Measurements from ENCODE around the gene TOMT.

The TOMT gene

DNA sequence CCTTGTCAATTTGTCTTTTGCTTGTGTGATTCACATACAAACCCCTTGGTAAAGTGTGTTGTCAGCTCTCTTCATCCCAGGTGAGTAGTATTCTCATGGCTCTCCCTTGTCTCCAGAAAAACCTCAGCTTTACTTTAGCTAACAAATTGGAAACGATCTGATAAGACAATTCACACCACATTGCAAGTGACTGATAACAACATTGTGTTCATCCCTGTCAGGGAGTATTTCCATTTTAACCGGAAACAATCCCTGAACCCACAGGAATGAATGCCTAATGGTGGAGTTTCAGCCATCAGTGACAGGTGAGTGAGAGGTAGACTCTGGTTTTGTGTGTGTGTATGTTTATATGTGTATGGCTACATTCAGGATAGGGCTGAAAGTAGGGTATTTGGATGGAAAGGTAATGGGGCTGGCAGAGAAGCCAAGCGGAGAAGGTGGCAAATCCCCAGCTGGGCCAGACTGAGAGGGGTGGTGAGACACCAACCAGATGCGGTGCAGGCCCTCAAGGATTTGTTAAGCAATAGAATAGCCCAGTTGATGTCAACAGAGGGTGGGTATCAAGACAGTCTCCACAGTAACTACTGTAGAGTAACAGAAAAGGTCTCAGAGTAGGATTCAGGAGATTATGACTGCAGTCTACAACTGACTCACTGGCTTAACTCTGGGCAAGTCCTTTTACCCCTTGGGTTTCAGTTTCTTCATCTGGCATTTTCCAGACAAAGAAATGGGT, 17.5 kb upstream of the TOMT start:
- no peak for DNase-seq

DNA sequence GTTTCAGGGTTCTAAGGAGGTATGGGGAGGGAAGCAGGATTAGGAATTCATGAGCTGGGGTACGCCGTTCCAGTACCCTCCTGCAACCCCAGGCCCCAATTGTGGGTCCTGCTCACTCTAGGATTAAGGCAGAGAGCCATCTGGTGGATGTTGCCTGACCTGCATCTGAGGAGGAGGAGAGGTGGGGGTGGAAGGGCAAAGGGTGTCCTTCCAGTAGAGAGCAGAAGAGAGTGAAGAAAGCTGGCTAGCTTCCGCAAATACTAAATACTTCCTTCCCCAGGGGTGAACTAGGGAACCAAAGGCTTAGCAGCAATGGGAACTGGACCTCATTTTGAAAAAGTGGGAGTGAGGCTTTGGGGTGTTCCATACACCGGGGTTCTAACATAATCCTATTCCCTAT, 14.4 kb upstream of the TOMT start:
- peak; percentile 67 for DNase-seq

DNA sequence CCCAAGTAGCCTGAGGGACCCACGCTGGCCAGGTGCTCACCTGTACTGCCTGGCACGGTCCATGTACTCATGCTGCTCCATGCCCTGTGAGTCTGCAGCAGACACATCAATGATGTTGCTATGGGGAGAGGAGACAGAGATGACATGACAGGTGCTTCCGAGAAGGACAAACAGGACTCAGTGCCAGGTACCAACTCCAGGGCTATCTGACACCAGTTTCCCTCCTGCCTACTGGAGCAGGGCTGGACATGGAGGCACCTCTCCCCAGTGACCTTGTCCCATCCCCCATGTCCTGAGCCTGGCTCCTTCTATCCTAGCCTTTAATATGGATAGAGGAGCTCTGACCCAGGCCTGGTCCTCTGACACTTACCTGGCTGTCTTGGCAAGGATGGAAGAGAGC, 7.0 kb upstream of the TOMT start:
- no peak for DNase-seq

DNA sequence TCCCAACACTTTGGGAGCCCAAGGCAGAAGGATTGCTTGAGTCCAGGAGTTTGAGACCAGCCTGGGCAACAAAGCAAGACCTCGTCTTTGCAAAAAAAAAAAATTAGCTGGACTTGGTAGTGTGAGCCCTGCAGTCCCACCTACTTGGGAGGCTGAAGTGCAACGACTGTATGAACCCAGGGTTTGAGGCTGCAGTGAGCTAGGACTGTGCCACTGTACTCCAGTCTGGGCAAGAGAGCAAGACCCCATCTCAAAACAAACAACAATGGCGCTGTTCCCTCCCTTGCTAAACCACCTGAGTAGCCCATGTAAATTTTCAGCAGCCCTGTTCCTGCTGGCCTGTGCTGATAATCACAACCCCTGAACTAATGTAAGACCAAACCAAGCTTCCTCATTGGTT, 5.7 kb upstream of the TOMT start:
- DNase-seq: no peak

DNA sequence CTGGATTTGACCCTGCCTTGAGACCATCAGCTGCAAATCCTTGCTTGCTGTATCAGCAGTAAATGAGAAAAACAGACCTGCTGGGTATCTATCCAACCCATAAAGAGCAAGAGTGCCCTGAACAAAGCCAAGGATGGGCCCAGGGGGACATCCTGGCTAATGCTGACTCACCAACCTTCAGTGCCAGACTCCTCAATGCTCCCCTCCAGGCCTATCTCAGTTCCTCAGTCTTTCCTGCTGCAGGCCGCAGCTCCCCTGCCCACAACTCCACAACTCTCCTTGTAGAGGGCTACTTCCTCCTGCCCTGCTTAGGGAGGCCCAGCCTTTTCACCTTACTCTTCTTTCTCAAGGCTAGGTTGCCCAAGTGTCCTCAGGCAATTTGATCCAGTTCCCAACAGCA, 5.3 kb upstream of the TOMT start:
- DNase-seq: no peak

DNA sequence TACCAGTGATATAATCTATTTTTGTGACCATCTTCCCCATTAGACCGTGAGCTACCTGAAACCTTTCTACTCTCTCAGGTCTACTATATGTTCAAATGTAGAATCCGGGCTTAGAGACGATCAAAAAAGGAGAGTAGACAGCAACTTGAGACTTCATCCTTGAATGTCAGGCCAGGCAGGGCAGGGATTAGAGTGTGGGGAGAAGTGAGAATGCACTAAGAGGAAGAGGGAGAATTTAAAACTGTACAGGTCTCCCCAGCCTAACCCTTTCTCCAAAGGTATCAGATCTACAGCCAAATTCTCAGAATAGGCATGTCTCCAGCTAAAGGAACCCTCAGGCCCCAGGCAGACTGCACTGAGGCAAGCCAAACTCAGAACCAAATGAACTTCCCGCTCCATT, 3.6 kb upstream of the TOMT start:
- DNase-seq: no peak

DNA sequence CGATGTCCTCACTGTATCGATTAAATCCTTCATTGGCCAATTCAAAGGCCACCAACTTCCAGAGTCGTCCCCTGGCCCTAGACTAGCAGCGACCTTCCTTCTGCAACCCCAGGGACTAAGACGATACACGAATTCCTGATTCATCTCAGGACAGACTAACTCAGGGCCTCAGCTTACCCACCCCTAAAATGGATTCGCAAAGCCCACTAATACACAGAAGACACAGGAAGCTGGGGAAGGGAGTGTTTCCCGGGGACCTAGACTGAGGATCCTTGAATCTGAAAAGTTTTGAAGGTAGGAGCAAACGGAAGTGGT, 3.1 kb upstream of the TOMT start:
- no peak for DNase-seq

DNA sequence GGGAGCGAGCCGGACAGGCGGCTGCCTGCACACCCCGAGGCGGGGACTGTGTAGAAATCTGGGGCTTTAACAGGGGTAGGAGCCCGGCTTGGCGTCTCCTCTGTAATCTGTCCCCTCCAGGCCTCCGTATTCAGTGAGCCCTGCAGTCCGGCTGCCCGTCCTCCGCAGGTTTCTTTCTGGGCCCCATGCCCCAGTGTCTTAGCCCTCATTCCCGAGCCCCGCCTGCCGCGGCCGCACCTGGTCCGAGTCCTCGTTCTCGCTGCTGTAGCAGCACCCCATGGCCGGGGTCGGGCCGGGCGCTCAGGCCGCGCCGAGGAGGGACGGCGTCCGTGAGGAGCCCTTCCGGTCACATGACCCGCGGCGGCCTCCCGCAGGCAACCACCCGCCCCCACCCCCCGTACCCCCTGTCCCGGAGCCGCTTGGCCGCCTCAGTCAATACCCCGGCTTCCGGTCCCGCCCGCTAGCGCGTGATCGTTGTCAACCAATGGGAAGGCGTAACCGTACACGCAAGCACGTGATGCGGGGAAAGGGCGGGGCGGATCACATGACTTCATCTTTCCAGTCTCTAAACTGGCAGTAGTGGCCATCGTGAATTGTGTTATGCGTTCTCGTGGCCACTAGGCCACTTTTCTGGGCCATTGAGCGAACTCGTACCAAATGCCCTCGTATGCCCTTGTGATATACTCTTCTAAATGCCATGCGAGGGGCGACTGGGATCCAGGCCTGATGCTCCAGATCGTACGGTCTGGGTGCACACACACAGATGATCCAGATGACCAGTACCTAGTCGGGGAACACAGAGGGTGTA, 2.6 kb upstream of the TOMT start, which contains the start of gene LAMTOR1:
Gene LAMTOR1 (minus strand): TSS at position 352 of the 808 bp plus-strand sequence. CDS start 73 bp downstream, at position 279.
- DNase-seq: peak; percentile 97

DNA sequence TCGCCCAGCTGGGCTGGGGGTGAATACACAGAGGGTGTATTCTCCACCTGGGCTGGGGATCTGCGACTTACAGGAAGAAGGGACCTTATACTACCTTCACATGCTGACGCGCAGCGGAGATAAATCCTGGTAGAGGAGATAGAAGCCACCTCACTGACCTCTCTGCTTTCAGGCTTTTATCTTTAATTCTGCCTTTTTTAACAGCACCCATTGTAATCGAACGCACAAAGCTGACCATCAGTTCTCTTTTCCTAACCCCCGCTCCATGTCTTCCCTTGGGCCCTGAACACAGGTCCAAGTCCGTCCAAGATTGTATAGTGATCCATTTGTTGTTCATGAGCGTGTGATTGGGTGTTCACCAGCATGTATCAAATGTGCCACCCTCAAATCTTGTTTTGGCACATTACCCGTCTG, 2.0 kb upstream of the TOMT start:
- no peak for DNase-seq

DNA sequence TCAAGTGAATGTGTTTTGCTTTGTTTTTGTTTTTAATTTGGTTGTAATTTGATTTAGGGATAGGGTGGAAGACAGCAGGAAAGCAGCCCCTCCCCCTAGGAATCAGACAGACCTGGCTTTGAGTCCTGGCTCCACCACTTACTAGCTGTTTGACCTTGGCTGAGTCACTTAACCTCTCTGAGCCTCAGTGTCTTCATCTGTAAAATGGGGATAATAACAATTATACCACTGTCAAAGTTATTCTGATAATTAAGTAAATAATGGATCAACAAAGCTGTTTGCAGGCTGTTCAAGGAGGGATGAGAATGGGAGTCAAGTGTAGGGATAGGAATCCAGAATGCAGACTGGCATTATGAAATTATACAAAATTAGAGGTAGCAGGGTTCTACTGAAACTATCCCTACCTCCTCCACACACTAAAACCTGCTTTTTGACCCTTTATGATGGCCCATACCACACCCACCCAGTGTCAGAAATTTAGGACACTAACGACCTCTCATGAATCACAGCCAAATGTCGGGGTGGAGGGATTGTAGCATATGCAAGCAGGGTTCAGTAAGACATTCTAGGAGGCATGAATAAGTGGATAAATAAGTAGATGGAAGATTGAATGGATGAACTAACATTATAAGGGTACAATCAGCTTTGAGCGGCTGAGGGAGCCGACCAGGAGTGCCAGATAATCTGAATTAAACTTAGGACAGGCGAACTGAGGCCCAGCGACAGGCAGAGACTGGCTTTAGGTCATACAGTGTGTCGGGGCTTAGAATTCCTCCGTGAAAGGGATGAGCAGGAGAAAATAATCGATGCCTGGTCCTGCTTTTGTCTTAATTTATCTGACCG, 5.8 kb downstream of the TOMT start:
- DNase-seq: no peak

DNA sequence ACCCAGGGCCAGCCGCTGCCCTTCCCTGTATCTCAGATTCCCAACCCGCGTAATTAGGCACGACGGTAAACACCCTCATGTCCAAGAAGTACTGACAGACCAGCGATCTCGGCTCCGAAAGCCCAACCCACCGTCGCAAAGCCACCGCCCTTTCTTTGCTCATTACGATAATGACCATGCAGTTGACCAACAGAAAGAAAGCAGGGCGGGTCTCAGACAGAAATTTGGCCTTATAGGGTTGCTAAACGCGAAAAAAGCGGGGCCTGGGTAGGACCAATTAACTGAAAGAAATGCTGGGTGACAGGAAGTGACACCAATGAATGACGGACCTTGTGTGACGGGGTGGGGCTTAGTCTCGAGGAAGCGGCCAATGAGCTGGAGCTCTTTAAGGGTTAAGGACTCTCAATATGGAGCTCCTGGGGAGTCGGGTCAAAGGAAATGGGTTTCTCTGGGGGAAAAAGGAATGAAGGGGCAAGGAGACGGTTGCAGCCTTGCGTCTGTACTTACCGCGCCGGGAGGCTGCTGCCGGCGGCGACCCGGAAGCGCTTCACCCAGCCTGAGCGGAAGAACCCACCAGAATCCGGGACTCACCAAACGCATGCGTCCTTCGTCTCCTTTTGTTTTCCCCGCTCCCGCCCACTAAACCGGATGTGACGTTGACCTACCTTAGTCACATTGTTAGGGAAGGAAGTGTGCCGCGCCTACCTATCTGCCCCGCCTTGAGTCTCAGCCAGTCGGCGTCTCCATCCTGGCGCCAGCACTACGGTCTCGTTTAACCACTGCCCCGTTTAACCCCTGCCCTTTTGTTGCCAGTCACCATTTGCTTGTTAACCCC, 6.6 kb downstream of the TOMT start, which contains the start of gene ANAPC15:
Gene ANAPC15 (minus strand): TSS at position 553 of the 835 bp plus-strand sequence. CDS start 1,419 bp downstream, outside the sequence.
- peak; percentile 100 for DNase-seq

DNA sequence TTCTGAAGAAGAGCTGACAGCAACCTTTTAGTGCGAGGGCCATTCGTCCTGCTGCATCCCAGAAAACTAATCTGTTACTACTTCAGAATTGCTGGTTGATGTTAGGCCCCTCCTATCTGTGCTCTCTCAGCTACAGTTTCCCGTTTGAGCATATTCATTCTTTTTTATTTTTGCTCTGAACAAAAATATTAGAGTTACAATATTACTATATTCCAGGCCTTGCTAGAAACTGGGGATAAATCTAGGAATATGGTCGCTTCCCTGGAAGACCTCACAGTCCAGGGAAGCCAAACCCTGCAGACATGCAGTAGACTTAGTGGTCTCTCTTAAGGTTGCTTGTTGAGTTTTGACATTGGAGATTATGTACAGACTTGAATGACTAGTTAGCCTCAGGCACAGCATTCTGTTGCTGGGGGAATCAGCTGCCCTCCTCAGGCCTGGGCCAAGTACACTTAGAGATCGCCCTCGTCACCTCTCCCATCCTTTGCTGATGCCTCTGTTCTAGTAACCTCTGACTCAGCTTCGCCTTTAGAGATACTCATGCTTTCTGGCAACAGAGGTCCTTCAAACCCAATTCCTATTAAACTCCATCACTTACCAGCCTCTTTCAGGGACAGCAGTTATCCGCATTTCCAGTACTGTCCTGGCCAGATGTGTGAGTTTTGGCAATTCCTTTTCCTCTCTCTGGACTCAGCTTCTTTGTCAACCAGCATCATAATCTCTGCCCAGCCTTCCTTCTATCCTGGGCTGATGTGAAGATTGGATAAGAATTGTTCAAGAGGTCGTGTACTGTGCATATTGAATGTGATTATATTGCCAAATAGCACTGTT, 7.5 kb downstream of the TOMT start:
- DNase-seq: no peak

DNA sequence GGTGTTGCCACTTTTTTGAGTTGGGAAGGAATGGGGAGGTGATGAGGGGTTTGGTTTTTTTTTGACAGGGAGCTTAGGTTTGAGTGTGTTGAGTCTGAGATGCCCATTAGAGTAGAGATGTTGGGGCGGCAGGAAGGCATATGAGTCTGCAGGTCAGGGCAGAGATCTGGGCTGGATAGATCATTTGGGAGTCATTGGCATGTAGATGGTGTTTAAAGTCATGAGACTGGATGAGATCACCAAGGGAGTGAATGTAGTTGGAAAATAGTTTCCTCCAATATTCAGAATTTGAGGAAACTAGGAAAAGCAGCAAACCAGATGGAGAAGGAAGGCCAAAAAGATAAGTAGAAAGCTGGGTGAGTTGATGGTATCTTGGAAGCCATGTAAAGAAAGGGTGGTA, 8.8 kb downstream of the TOMT start:
- no peak for DNase-seq

DNA sequence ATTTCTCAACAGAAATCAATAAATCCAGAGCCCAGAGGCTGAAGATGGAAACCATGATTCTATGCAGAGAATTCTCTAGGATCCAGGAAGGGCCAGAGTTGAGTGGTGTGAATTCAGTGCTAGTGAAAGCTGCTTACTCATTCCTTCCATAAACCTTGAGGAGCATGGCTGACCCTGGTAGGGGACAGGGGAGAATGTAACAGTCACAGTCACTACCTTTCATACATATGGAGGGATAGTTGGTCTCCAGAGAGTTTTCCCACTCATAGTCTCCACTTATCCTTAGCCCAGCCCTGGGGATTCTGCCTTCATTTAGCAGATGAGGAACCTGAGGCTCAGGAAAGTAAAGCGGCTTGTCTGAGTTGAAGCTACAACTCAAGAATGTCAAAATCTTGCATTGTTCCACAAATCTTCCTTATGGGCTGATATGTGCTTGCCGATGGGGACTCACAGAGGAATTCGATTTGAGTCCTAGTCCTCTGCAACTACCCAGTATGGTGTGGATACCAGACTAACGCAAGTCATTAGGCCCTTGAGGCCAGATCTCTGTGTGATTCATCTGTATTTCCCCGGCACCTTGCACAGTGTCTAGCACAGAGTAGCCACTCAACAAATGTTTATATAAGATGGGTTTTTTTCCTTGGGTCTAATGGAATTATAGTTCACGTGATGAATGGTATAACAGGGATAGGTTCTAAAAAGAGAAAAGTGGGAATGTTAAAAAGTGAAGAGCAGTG, 10.5 kb downstream of the TOMT start:
- DNase-seq: no peak

DNA sequence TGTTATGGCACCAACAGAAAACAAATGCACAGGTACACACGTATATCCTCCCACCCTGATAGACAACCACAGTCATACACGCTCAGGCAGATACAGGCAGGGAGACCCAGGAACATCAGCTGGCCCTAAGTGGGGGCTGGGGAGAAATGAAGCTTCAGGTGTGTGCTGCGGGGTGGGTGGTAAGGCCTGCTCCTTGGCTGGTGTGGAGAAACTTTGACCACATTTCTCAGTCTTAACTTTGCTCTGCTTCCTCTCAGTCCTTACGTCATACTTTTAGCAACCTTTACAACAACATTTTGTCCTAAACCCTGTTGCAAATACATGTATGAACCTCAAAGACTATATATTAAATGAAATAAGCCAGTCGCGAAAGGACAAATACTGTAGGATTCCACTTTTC, 13.5 kb downstream of the TOMT start:
- no peak for DNase-seq

DNA sequence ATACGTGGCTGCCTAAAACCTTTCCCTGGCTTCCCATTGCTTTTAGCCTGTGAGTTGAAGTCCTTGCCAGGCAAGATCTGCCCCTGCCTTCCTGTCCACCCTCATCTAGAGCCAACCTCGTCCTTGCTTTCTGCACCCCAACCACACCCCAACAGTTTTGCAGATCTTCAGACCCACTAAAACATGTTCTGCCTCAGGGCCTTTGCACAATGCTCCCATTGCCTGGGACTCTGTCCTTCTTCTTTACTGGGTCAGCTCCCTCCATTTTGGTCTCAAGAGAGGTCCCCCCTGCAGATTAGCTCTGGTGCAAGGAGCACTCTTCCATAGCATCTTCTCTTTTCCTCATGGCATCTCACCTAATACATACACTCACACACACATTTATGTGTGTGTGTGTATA, 15.2 kb downstream of the TOMT start:
- no peak for DNase-seq

DNA sequence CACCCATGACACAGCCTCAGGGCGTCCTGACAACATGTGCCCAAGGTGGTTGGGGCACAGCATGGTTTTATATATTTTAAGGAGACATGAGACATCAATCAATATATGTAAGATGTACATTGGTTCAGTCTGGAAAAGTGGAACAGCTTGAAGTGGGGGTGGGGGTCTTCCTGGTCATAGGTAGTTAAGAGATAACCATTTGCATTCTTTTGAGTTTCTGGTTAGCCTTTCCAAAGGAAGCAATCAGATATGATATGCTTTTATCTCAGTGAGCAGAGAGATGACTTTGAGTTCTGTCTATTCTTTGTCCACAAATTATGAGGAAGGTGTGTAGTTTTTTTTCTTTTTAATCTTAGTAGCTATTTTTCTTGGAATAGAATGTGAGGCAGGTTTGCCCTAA, 16.9 kb downstream of the TOMT start:
- DNase-seq: no peak

DNA sequence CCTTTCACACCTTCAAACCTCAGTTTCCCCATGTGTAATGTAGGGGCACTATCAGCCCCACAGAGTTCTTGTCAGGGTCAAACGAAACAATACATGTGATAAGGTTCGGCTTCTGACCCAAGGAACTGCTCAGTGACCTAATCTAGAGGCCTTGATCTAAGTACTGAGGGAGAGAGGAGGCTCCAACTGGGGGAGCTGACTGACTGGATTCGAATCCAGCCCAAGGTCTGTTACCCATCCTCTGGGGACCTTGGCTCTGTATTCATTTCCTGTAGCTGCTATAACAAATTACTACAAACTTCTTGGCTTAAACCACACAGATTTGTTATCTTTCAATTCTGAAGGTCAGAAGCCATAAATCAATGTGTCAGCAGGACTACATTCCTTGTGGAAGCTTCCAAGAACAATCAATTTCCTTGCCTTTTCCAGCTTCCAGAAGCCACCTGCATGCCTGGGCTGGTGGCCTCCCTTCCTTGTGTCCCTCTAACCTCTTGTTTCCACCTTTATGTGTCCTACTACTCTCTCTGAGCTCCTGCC, 17.5 kb downstream of the TOMT start:
- DNase-seq: no peak

DNA sequence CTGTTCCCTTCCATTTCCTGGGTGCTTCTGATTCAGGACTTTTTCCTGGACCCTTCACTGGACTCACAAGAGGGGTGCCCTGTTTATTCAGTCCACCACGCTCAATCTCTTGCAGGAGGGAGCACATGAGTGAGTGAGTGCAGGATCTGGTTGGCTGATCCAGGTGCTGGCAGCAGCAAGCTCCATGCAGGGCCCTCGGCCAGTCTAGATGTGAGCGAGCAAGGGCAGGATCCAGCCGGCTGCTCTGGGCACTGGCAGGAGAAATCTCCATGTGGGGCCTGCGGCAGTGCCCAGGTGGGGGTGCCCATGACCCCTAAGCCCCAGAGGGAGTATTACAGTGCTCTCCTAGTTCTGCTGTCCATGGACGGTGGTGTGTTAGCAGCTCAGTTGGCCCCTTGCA, 18.3 kb downstream of the TOMT start:
- DNase-seq: no peak

DNA sequence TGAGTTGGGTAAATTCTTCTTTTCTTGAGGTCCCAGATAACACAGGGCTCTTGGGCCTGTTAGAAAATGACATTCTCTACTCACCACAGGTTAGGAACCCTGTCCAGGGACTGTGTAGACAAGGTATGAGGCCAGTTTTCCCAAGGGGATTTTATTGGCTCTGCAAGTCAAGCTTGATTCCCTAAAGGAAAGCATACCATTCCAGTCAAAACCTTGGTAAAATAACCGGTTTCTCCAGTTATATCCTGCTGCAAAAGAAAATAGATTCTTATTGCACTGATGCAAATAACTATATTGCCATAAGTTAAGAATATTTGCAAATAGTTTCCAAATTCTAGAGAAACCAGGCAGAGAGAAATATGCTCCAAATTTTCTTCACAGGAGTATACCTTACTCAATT, 20.2 kb downstream of the TOMT start:
- DNase-seq: no peak

DNA sequence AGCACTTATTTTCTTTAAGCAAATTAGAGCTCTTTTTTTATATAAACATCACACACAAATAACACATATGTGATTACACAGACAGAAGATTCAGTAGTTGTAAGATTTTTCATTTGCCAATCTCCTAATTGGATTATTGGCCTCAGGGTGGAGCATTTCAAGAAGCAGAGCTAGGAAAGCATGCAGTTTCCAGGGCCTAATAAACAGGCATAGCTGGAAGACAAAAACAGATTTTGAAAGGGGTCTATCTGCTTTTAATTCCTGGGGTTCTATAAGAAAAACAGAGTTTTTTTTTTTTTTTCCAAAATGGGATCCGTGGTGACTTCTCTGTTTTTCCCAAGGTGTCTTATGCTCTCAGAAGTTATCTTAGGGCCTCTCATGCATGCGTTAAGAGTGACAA, 22.2 kb downstream of the TOMT start:
- no peak for DNase-seq
